ENCODE measurements around the gene CLCN7.
A peak's percentile ranks its signal among the peaks of the same experiment; 100 is the strongest.

Gene CLCN7

DNA sequence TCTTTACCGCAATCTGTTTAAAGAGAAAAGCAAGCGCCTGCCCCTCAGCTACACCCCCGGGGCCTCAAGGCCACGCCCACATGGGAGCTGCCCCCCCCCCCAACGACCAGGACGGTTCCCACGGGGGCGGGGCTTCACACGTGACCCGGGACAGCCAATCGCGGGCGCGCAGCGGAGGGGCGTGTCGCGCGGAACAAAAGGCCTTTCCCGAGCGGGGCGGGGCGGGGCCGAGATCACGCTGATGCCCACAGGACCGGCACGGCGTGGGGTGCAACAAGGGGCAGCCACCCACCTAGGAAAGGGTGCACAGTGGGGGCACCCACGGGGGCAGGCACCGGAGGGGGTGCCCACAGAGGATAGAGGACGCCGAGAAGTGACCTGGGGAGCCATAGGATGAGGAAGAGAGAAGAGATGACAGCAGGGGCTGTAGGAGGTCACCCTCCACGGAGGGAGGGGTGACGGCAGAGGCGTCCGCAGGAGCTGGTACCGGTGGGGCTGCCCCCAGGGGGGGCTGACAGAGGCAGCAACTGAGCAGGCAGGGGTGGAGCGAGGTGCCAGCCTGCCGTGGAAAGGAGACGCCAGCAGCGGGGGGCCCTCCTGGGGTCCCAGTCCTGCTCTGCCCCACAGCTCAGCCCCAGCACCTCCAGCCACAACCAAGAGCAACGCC is 66.5 kb downstream of the CLCN7 start:
- DNase-seq (ENCODE audit: low read depth): peak; percentile 43
- TF ChIP-seq, protein P1, sequence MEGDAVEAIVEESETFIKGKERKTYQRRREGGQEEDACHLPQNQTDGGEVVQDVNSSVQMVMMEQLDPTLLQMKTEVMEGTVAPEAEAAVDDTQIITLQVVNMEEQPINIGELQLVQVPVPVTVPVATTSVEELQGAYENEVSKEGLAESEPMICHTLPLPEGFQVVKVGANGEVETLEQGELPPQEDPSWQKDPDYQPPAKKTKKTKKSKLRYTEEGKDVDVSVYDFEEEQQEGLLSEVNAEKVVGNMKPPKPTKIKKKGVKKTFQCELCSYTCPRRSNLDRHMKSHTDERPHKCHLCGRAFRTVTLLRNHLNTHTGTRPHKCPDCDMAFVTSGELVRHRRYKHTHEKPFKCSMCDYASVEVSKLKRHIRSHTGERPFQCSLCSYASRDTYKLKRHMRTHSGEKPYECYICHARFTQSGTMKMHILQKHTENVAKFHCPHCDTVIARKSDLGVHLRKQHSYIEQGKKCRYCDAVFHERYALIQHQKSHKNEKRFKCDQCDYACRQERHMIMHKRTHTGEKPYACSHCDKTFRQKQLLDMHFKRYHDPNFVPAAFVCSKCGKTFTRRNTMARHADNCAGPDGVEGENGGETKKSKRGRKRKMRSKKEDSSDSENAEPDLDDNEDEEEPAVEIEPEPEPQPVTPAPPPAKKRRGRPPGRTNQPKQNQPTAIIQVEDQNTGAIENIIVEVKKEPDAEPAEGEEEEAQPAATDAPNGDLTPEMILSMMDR (conservative IDR thresholded peaks at IDR 0.05; ENCODE audit: low read depth, low read length): no peak
- peak overlapping the region; percentile 75 for H3K4me3 ChIP-seq (ENCODE audit: low read length)

DNA sequence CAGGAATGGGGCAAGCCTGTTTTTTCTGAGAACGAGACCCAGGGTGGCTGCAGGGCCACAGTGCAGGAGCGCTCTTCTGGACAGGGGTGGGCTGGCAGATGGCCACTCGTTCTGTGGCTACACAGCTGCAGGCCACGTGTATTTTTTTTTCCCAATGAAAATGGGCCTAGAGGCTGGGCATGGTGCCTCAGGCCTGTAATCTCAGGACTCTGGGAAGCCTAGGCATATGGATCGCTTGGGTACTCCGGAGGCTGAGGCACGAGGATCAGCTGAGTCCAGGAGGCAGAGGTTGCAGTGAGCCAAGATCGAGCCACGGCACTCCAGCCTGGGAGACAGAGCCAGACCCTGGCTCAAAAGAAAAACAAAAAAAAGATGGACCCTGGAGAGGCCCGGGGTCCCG is 67.1 kb downstream of the CLCN7 start:
- no peak for DNase-seq (ENCODE audit: low read depth)
- TF ChIP-seq, protein P1 (conservative IDR thresholded peaks at IDR 0.05; ENCODE audit: low read depth, low read length): no peak
- peak overlapping the region; percentile 10 for H3K4me3 ChIP-seq (ENCODE audit: low read length)

DNA sequence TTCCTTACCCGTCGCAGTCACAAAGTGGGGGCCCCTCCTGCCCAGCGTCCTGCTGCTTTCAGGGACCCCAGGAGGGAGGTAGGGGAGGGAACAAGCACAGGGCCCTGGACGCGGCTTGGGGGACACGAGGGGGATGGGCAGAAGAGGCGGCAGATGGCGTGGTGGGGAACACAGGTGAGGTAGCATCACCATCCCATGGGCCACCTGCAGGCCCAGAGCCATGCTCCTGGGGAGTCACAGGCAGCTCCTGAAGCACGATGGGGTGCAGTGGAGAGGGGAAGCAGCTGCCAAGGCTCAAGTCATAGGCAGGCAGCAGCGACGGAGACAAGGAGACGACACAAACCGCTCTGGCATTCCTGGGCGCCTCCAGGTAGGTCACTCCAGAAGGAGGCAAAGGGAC is 71.1 kb downstream of the CLCN7 start:
- TF ChIP-seq, protein P1 (conservative IDR thresholded peaks at IDR 0.05; ENCODE audit: low read depth, low read length): no peak
- DNase-seq (ENCODE audit: low read depth): no peak
- no peak overlapping the region for H3K4me3 ChIP-seq (ENCODE audit: low read length)

DNA sequence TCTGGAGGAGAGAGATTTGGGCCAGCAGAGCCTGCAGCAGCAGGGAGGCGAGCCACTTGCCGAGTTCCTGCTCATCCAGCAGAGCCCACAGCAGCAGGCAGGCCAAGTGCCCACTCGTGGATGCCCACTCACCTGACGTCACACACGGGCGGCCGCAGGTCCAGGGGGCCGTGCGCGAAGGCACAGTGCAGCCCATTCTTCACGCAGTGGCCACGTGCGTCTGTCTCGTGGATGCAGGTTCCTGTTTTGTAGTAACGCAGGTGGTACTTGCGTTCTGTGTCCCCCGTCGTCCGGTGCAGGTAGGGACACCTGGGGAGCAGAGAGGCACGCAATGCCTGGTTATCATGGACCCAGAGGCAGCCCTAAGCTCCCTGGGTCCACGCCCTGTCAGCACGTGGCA is 71.8 kb downstream of the CLCN7 start:
- TF ChIP-seq, protein P1 (conservative IDR thresholded peaks at IDR 0.05; ENCODE audit: low read depth, low read length): no peak
- no peak overlapping the region for H3K4me3 ChIP-seq (ENCODE audit: low read length)
- no peak for DNase-seq (ENCODE audit: low read depth)

DNA sequence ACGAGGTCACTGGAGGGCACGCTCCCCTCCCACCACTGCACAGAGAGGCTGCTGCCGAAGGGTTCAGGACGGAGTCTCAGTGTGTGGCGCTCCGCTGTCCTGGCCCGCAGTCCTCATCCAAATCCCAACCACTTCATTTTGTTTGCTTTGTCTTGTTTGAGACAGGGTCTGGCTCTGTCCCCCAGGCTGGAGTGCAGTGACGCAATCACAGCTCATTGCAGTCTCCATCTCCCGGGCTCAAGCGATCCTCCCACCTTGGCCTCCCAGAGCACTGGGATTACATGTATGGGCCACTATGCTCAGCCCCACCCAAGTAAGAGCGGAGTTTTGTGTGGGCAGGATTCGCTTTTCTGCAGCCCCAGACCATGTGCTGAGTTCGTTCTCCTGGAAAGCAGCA is 73.1 kb downstream of the CLCN7 start:
- no peak overlapping the region for H3K4me3 ChIP-seq (ENCODE audit: low read length)
- DNase-seq (ENCODE audit: low read depth): no peak
- TF ChIP-seq, protein P1 (conservative IDR thresholded peaks at IDR 0.05; ENCODE audit: low read depth, low read length): no peak

DNA sequence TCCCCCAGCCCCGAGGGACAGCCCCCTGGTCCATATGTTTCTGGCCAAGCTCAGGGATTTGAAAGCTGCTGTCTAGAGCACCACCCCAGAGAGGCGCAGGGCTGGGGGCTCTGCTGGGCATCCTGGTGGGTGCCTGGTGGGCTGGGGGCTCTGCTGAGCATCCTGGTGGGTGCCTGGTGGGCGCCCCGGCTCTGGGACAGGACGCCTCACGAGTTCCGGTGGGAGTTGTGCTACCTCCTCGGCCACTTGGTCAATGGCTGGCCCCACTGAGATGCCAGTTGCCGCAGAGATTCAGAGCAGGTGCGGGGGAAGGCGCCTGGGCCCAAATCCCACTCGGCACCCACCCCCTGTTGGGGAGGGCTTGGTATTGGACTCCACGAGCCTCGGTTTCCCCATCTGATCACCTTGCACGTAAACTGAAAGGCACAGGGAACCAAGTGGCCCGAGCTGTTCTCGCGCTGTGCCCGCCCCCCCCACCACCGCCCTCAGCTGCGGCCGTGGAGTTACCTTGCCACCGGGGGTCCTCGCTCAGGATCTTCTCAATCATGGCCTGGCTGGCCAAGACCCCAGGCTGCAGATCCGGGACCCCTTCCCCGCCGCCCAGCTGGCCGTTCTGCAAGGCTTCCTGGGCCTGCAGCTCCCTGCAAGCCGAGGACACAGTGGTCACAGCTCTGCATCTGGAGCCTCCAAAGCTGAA is 73.6 kb downstream of the CLCN7 start:
- TF ChIP-seq, protein P1 (conservative IDR thresholded peaks at IDR 0.05; ENCODE audit: low read depth, low read length): no peak
- no peak for DNase-seq (ENCODE audit: low read depth)
- H3K4me3 ChIP-seq (ENCODE audit: low read length): no peak overlapping the region
